ENCODE results near the gene HINT3. TPM values are rescaled to one million over a fixed set of nuclear protein-coding genes. Genes with fewer than 3 reads are reported as not detected.

HINT3 gene
- total RNA-seq, 1 donor: 22.5 TPM

Other genes with a start within 250 kb of the HINT3 start
- 0.10 TPM for gene HEY2, start 207.1 kb upstream of the HINT3 start, total RNA-seq
- gene NCOA7, start 165.8 kb upstream of the HINT3 start, total RNA-seq: 14.8 TPM
- 35.2 TPM for gene TRMT11, start 29.8 kb downstream of the HINT3 start, total RNA-seq

All from mononuclear cell (primary cell).